ENCODE measurements around the gene METAP1. TPM values are rescaled to one million over a fixed set of nuclear protein-coding genes. Genes with fewer than 3 reads are reported as not detected.

The METAP1 gene
- total and polyA plus RNA-seq, 2 experiments from 2014 or later = 64.1 to 122 TPM

DNA sequence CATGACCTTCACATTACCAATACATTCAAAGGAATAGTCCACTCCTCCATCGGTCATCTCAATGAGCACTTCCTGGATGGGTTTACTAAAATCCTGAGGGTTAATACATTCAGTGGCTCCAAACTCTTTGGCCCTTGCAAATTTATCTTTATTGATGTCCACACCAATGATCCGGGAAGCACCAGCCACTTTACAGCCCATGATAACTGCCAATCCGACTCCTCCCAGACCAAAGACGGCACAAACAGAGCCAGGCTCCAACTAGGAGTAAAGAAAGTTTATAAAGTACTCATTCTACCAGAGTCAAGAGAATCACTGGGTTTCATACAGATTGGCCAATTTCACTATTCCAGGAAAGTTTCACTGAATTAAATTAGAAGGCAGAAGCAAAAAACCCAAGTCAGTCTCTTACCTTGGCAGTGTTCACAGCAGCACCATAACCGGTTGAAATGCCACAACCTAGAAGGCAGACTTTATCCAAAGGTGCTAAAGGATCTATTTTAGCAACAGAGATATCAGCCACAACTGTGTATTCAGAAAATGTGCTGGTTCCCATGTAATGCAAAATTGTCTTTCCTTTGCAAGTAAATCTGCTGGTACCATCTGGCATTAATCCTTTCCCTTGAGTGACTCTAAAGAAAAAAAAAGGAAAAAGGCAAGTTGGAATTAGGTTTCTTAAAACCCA, 80.9 kb downstream of the METAP1 start:
- ATAC-seq = no peak
- Mint-ChIP-seq H3K4me1 (no peaks in the 10 kb centered on the region), H3K27me3 (ENCODE audit: insufficient read depth, low read depth, poor library complexity) (no peaks in the 10 kb centered on the region), H3K9me3 (no peaks in the 10 kb centered on the region), H3K36me3 (ENCODE audit: low read depth) (peaks cover 93% of the 10 kb centered on the region), H3K4me3 (no peak overlapping the region), H3K27ac (no peak overlapping the region)
- H3K36me3 ChIP-seq (ENCODE audit: insufficient read depth) = peaks cover 74% of the 10 kb centered on the region
- no peaks in the 10 kb centered on the region for H3K27me3 ChIP-seq (ENCODE audit: insufficient read depth)
- no peak for DNase-seq (ENCODE audit: low spot score)
- H3F3A ChIP-seq (replicated peaks; ENCODE audit: low read depth) = no peaks in the 10 kb centered on the region
- H2AFZ ChIP-seq = no peak overlapping the region
- TF ChIP-seq EZH2 (IDR thresholded peaks at IDR 0.05; ENCODE audit: low read depth, unreplicated experiment) (no peak), NANOG (IDR thresholded peaks at IDR 0.05; ENCODE audit: borderline replicate concordance) (no peak), EZH2phosphoT487 (IDR thresholded peaks at IDR 0.05; ENCODE audit: unreplicated experiment) (no peak), ZNF114 (CRISPR knock-in tag; IDR thresholded peaks at IDR 0.05) (no peak), JUNB (IDR thresholded peaks at IDR 0.05; ENCODE audit: unreplicated experiment) (no peak), STAT1 (IDR thresholded peaks at IDR 0.05; ENCODE audit: unreplicated experiment) (no peak), CREB1 (CRISPR knock-in tag; IDR thresholded peaks at IDR 0.05; ENCODE audit: low read depth) (no peak), ZNF331 (CRISPR knock-in tag; IDR thresholded peaks at IDR 0.05; ENCODE audit: low read depth) (no peak), POLR2AphosphoS5 (IDR thresholded peaks at IDR 0.05; ENCODE audit: low read depth) (no peak)
- TF ChIP-seq, protein P1, sequence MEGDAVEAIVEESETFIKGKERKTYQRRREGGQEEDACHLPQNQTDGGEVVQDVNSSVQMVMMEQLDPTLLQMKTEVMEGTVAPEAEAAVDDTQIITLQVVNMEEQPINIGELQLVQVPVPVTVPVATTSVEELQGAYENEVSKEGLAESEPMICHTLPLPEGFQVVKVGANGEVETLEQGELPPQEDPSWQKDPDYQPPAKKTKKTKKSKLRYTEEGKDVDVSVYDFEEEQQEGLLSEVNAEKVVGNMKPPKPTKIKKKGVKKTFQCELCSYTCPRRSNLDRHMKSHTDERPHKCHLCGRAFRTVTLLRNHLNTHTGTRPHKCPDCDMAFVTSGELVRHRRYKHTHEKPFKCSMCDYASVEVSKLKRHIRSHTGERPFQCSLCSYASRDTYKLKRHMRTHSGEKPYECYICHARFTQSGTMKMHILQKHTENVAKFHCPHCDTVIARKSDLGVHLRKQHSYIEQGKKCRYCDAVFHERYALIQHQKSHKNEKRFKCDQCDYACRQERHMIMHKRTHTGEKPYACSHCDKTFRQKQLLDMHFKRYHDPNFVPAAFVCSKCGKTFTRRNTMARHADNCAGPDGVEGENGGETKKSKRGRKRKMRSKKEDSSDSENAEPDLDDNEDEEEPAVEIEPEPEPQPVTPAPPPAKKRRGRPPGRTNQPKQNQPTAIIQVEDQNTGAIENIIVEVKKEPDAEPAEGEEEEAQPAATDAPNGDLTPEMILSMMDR (conservative IDR thresholded peaks at IDR 0.05; ENCODE audit: low read depth in 2 of 2) = no peak
- TF ChIP-seq, protein P2, sequence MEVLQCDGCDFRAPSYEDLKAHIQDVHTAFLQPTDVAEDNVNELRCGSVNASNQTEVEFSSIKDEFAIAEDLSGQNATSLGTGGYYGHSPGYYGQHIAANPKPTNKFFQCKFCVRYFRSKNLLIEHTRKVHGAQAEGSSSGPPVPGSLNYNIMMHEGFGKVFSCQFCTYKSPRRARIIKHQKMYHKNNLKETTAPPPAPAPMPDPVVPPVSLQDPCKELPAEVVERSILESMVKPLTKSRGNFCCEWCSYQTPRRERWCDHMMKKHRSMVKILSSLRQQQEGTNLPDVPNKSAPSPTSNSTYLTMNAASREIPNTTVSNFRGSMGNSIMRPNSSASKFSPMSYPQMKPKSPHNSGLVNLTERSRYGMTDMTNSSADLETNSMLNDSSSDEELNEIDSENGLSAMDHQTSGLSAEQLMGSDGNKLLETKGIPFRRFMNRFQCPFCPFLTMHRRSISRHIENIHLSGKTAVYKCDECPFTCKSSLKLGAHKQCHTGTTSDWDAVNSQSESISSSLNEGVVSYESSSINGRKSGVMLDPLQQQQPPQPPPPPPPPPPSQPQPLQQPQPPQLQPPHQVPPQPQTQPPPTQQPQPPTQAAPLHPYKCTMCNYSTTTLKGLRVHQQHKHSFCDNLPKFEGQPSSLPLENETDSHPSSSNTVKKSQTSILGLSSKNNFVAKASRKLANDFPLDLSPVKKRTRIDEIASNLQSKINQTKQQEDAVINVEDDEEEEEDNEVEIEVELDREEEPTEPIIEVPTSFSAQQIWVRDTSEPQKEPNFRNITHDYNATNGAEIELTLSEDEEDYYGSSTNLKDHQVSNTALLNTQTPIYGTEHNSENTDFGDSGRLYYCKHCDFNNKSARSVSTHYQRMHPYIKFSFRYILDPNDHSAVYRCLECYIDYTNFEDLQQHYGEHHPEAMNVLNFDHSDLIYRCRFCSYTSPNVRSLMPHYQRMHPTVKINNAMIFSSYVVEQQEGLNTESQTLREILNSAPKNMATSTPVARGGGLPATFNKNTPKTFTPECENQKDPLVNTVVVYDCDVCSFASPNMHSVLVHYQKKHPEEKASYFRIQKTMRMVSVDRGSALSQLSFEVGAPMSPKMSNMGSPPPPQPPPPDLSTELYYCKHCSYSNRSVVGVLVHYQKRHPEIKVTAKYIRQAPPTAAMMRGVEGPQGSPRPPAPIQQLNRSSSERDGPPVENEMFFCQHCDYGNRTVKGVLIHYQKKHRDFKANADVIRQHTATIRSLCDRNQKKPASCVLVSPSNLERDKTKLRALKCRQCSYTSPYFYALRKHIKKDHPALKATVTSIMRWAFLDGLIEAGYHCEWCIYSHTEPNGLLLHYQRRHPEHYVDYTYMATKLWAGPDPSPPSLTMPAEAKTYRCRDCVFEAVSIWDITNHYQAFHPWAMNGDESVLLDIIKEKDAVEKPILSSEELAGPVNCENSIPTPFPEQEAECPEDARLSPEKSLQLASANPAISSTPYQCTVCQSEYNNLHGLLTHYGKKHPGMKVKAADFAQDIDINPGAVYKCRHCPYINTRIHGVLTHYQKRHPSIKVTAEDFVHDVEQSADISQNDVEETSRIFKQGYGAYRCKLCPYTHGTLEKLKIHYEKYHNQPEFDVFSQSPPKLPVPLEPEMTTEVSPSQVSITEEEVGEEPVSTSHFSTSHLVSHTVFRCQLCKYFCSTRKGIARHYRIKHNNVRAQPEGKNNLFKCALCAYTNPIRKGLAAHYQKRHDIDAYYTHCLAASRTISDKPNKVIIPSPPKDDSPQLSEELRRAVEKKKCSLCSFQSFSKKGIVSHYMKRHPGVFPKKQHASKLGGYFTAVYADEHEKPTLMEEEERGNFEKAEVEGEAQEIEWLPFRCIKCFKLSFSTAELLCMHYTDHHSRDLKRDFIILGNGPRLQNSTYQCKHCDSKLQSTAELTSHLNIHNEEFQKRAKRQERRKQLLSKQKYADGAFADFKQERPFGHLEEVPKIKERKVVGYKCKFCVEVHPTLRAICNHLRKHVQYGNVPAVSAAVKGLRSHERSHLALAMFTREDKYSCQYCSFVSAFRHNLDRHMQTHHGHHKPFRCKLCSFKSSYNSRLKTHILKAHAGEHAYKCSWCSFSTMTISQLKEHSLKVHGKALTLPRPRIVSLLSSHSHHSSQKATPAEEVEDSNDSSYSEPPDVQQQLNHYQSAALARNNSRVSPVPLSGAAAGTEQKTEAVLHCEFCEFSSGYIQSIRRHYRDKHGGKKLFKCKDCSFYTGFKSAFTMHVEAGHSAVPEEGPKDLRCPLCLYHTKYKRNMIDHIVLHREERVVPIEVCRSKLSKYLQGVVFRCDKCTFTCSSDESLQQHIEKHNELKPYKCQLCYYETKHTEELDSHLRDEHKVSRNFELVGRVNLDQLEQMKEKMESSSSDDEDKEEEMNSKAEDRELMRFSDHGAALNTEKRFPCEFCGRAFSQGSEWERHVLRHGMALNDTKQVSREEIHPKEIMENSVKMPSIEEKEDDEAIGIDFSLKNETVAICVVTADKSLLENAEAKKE (CRISPR knock-in tag; IDR thresholded peaks at IDR 0.05) = no peak
- TF ChIP-seq, protein P3, sequence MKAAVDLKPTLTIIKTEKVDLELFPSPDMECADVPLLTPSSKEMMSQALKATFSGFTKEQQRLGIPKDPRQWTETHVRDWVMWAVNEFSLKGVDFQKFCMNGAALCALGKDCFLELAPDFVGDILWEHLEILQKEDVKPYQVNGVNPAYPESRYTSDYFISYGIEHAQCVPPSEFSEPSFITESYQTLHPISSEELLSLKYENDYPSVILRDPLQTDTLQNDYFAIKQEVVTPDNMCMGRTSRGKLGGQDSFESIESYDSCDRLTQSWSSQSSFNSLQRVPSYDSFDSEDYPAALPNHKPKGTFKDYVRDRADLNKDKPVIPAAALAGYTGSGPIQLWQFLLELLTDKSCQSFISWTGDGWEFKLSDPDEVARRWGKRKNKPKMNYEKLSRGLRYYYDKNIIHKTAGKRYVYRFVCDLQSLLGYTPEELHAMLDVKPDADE (IDR thresholded peaks at IDR 0.05) = no peak
- TF ChIP-seq, protein P4, sequence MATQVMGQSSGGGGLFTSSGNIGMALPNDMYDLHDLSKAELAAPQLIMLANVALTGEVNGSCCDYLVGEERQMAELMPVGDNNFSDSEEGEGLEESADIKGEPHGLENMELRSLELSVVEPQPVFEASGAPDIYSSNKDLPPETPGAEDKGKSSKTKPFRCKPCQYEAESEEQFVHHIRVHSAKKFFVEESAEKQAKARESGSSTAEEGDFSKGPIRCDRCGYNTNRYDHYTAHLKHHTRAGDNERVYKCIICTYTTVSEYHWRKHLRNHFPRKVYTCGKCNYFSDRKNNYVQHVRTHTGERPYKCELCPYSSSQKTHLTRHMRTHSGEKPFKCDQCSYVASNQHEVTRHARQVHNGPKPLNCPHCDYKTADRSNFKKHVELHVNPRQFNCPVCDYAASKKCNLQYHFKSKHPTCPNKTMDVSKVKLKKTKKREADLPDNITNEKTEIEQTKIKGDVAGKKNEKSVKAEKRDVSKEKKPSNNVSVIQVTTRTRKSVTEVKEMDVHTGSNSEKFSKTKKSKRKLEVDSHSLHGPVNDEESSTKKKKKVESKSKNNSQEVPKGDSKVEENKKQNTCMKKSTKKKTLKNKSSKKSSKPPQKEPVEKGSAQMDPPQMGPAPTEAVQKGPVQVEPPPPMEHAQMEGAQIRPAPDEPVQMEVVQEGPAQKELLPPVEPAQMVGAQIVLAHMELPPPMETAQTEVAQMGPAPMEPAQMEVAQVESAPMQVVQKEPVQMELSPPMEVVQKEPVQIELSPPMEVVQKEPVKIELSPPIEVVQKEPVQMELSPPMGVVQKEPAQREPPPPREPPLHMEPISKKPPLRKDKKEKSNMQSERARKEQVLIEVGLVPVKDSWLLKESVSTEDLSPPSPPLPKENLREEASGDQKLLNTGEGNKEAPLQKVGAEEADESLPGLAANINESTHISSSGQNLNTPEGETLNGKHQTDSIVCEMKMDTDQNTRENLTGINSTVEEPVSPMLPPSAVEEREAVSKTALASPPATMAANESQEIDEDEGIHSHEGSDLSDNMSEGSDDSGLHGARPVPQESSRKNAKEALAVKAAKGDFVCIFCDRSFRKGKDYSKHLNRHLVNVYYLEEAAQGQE (IDR thresholded peaks at IDR 0.05; ENCODE audit: unreplicated experiment) = no peak
- H3K9me2 ChIP-seq (ENCODE audit: insufficient read depth) = no peaks in the 10 kb centered on the region
- H3K27ac ChIP-seq (ENCODE audit: low read depth) = no peak overlapping the region
- peaks cover 14% of the 10 kb centered on the region for H4K20me1 ChIP-seq (replicated peaks; ENCODE audit: insufficient read depth)
- H3K79me2 ChIP-seq (replicated peaks; ENCODE audit: insufficient read depth) = peaks cover 31% of the 10 kb centered on the region
- H3K4me2 ChIP-seq = no peak overlapping the region
- no peaks in the 10 kb centered on the region for H3K4me1 ChIP-seq (ENCODE audit: insufficient read depth)
- no peak overlapping the region for H3K4me3 ChIP-seq

All from GM23338 (cell line).